NOMO-1 (cell line): ENCODE results near the gene RSPH1.

Experiments used
- DNase-seq, 2 experiments: peaks; one replicate each; lab custom pipeline; 2025; ENCODE audit not compliant: unreplicated experiment in 2 of 2; lab: John Stamatoyannopoulos, UW

Gene RSPH1

DNA sequence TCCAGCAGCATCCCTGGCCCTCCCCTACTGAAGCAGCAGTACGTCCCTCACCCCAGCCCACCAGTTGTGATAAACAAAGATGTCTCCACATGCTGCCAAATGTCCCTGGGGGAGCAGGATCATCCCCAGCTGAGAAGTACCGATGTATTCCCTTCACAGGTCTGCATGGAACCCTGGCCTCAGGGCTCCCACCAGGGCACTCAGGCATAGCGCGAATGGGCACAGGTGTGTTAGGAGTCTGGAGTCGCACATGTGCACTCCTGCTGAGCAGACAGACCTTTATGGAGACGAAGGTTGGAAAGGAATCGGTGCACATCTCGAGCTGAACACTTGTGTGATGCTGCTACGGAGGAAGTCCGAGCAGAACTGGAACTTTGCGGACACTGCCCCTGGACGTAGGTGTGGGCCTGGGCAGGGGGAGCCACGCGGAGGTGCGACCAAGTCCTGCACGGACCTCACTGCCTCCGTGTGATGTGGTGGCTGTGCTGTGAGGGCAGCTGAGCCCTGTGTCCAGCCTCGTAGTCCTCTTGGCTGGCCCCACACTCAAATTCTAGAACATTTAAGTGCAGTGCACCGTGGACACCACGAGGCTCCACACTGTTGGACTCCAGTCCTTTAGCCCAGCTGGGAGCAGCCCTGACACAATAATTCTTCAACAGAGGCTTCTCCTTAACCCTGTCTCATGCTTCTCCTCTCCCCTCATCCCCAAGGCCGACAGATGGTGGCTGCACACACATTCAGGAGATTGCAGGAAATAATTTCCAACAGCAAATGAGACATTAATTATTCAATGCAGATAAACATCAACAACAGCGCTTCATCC, 43.4 kb downstream of the RSPH1 start:
- DNase-seq: no peak

DNA sequence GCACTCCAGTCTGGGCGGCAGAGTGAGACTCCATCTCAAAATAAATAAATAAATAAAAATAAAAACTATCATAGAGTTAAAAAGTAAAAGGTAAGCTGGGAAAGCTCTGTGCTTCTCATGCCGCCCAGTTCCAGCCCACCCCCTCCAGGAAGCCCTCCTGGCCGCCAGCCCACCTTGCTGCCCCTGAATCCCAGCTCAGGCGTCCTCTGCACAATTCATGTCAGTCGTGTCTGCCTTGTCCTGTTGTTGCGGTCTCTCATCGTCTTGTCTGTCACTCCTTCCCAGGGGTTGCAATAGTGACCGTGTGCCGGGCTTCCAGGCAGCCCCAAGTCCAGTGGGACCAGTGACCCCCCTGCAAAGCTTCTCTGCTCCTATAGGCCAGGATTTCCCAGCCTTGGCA, 44.1 kb downstream of the RSPH1 start:
- no peak for DNase-seq

DNA sequence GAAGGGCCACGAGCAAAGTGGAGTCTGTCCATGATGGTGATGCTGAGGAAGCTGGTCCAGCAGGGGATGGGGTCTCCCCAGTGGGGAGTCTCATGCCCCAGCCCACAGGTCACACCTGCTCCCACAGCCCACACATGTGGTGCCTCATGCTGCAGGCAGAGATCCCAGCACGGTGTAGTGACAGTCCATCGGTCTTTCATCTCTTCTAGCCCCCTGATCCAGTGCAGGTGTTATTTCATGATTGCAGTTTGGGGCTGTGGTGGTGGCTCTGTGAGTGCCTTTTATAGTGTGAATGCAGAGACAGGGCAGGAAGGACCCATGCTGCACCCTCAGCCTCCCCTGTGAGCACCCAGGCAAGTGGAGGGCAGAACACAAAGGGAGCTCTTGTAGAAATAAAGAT, 47.3 kb downstream of the RSPH1 start:
- no peak for DNase-seq

DNA sequence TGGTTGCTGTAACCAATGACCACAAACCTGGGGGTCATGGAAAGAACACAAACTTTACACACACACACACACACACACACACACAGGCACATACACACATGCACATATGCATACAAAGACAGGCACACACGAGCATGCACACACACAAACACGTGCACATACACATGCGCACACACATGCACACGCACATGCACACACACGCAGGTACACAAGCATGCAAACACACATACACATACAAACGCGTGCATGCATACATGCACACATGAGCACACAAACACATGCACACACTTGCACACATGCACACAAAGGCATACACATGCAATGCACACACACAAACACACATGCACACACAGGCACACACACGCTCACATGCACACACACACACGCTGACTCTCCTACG, 48.3 kb downstream of the RSPH1 start:
- DNase-seq: no peak

DNA sequence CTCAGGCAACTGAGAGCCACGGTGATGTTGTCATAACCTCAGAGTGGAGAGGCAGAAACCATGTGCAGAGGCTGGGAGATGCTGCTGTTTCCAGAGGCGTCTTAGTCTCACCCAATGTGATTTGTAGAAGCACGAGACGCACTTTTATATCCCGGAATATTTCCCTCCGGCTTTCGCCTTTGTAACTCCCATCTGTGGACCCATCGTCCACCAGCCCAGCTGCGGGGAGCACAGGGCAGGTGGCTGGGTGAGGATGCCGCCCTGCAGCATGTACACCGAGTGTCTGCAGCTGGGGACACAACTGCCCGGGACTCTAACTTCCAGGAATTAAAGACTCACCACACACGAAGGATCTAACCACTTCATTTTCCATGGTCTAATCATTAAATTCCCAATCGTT, 48.8 kb downstream of the RSPH1 start:
- no peak for DNase-seq

DNA sequence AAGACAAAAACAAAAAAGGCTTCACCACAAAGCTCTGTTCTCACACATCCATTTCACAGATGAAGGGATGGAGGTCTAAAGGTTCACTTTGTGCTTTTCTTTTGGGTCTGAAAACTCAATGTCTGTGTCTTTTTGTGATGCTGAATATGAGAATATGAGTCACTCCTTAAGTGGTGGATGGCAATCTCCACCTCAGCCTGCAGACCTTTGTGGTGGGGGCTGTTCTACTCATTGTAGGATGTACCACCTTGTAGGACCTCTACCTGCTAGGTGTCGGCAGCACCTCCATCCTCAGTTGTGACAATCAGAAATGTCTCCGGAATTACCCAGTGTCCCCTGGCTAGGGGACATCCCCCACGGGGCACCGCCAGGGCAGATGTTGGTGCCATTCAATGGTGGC, 49.5 kb downstream of the RSPH1 start:
- DNase-seq: no peak

DNA sequence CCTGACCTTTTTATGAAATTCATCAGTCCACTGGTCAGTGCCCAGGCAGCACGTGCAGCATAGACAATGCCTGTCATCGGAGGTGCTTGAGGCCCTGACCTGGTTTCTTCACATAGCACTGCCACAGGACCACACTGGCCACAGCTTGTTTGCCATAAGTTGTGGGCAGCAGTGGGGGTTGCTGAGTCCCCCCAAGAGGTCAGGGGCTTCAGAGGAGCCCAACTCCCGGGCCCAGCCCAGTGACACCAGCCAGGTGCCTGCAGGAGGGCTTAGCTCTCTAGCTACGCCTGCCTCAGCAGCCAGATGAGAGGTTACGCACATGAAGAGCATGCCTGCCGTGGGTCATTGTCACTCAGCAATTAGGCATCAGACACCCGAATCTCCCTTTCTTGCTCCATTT, 50.7 kb downstream of the RSPH1 start:
- DNase-seq: no peak

DNA sequence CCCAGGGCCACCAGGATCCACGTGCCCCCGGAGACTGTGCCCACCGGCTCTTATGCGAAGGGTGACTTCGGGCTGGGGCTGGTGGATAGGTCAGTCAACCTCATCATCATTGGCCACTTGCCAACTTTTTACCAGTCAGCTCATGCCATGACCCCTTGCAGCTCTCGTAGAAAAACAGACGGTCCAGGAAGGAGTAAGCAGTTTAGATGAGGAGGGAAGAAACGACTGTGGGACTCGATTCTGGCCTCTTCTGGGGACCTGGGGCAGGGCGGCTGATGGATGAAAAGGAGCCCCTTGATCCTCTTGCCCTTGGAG, 51.3 kb downstream of the RSPH1 start:
- DNase-seq: no peak

DNA sequence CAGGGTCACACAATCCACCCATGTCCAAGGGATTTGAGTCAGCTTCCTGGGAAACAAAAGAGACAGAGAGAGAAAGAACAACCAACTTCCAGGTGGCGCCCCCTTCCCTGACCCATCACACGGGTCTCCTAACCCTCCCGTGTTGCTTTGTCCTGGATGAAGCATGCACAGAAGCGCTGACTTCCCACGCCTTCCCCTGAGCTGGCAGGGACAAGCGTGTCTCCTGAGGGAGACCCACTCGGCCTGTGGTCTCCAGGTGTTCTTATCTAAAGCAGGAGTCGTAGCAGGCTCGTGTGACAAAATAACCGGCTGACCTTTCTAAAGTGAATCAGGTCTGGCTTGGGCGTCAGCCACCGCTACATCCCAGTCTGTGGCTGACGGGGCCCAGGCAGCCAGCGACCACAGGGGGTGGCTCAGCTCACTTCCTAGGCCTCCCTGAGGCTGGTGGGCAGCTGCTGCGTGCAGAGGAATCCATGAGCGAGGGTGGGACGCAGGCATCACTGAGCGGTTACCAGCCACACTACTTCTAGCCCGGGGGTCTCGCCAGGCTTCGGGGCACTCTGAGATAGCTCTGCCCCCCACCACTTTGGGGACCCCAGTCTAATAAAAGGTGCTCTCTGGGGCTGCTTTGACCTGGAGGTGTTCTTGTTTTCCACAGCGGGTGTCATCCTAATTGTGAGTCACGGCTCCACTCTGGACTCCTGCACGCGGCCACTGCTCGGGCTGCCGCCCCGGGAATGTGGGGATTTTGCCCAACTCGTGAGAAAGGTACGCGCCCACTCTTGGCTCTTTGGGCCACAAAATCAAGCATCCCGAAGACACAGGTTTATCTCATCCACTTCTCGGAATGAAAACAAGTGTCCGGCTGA, 51.9 kb downstream of the RSPH1 start:
- DNase-seq: no peak

DNA sequence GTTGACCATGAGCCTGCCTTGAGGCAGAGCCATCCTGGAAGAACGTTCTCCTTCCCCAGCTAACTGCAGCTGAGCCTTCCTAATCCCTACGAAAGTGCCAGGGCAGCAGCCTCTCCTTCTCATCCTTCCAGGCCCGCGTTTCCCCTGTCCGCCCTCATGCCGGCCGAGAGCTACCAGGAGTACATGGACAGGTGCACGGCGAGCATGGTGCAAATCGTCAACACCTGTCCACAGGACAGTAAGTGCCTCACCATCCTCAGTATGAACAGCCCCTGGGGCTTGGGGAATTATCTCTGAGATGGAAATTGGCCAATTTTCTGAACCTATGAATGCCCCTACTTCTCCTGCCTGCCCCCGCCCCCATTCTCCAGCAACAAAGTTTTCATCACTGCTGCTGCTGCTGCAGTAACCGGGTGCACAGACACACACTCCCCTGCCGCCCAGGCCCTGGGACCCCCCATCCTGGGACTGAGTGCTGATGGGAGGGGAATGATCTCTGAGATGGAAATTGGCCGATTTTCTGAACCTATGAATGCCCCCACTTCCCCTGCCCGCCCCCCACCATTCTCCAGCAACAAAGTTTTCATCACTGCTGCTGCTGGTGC, 52.7 kb downstream of the RSPH1 start:
- DNase-seq: no peak

DNA sequence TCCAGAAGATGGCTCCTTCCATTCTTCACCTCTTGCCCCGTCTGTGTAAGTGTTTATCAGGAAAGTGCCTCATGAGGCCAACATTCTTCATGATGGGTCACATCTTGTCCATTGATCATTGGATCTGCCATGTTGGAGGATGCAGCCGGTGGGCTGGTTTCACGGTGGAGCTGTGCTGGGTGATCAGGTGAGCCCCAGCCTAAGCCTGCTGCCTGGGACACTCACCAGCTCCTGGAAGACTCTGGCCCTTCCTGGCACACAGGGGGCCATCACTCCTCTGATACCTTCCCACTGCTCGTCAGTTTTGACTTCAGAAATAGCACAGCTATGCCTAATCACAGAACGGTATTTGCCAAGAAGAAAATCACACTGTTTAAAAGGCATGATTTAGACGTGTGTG, 54.1 kb downstream of the RSPH1 start:
- no peak for DNase-seq

DNA sequence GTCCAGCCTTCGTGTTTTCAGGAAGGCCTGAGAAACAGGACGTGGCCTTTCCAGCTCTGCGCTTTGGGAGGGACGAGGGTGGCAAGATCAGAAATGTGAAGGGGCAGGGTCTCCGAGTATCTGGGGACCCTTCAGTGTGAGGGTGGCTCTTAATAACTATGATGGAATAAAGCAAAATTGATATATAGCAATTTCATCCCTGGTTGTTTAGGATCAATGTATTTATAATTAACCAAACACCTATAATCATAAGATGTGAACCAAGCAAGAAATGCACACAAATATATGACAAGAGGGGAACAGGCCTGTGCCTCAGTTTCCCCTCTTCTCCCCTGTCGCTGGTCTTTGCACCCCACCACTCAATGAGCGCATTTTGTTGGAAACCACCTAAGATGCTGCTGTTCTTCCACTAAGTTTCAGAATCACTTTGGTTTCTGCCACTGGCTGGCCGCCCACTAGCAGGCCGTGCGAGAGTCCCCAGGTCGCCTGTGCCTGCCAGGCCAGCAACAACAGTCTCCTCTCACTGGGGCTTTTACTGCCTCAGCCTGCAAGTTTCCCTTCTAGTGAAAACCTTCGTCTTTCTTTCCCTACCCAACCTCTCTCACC, 55.7 kb downstream of the RSPH1 start:
- no peak for DNase-seq

DNA sequence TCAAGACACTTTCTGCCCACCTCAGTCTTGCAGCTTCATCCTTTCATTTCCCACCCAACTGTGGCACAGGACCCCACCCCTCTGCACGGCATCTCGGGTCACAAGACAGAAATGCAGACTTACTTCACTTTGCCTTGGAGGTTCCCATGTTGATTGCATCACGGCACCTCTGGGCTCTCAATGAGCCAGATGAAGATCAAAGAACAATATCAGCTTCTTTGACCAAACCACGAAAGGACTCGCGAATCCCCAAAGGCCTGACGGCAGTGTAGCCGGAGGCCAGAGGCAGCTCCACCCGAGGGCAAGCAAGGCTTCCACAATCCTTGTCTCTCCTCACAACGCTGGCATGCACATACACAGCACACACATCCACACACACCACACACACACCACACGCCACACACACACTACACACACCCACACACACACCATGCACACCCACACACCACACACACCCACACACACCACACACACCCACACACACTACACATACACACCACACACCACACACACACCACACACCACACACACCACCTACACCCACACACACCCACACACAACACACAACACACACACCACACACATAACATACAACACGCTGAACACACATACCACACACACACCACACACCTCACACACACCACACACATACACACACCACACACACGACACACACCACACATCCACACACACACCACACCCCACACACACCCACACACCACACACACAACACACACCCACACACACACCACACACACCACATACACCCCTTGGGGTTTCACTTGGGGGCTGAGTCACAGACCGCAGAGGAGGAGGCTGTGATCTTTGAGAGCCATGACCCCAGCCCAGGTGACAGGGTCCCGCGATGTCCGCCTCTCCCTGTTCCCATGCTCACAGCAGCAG, 56.5 kb downstream of the RSPH1 start:
- DNase-seq: no peak

DNA sequence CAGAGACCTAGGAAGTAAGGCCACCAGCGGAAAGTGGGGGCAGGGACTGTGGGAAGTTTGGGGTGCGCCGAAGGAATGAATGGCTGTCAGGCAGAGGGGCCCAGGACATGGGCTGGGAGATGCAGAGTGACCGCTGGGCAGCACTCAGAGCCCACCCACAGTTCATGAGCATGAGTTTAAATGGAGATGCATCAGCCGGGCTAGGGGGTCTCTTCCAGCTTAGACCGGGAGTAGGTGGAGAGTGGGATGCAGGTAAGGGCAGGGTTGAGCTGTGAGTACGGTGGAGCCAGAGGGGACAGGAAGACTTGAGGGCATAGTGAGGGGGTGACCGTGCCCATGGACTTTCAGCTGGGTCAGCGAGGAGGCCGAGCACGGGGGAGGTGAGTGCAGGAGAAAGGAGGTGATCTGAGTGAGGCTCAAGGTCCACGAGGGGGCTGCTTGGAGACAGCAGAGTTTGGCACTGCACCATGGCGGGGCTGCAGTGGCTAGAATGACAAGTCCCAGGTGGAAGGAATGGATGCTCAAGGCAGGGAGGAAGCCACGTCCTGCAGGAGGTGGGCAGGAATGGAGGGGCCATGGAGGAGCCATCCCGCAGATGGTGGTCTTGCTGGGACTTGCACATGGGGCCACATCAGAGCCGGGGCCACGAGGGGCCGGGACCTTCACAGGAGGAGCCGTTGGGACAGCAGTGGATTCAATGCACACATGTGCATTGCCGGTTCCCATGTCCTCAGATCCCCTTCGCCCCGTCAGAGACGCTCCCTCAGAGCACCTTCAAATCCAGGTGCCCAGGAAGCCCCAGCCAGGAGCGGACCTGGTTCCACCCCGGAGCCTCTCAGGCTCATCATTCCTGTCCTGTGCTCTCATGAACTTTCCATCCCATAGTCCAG, 57.5 kb downstream of the RSPH1 start:
- no peak for DNase-seq

DNA sequence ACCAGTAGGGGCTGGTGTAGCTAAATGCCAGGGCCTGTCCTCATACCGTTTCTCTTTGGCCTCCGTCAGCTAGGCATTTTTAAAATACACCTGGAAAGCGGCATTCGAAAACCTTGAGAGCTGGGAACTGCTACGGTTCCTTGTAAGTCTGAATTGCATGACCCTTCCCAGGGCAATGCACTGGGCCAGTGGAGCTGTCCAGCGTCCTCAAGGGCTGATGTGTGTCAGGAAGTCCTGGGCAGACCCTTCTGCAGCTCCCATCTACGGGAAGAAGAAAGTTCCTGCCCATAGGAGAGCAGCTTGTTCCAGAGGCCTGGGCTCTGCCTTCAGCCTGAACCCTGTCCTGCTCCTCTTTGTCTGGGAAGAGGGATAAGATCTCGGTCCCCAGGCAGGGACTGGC, 58.2 kb downstream of the RSPH1 start:
- no peak for DNase-seq

DNA sequence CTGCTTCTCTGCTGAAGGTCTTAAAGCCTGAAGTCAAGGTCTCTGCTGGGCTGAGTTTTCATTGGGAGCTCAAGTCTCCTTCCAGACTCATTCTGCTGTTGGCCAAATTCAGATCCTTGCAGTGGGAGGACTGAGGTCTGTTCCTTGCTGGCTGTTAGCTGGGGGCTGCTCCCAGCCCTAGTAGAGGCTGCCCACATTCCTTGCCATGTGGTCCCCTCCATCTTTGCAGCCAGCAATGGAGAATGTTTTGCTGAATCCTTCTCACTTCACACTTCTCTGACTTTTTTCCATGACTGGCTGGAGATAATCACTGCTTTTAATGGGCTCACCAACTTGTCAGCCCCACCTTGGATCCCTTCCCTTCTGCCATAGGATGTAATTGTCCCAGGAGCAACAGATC, 59.1 kb downstream of the RSPH1 start:
- DNase-seq: no peak

DNA sequence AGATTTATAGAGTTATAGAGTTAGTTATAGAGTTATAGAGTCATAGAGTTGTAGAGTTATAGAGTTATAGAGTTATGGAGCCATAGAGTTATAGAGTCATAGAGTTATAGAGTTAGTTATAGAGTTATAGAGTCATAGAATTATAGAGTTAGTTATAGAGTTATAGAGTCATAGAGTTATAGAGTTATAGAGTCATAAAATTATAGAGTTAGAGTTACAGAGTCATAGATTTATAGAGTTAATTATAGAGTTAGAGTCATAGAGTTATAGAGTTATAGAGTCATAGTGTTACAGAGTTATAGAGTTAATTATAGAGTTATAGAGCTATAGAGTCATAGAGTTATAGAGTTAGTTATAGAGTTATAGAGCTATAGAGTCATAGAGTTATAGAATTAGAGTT, 60.2 kb downstream of the RSPH1 start:
- no peak for DNase-seq

DNA sequence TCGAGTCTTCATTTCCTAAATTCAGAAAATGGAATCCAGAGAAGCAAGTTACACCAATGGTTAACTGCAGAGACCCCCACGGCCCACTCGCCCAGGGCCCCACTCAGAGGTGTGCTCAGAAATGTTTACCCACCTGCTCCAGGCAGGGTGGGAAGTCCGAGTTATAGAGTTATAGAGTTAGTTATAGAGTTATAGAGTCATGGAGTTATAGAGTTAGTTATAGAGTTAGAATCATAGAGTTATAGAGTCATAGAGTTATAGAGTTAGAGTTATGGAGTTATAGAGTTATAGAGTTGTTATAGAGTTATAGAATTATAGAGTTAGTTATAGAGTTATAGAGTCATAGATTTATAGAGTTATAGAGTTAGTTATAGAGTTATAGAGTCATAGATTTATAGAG, 60.6 kb downstream of the RSPH1 start:
- no peak for DNase-seq

DNA sequence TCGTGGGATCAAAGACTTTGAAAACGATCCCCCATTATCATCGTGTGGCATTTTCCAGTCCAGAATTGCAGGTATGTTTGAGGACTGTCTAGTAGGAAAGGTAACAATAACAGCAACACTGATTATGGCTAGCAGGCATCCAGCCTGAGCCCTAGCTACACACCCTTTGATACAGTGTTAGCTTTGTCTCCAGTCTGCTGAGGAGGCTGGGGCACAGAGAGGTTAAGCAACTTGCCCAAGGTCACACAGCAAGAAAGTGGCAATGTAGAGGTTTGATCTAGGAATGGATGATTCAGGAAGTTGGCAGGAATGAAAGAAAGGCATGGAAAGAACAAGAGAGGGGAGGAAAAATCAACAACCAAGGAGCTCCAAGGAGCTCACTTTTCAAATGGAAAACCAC, 61.1 kb downstream of the RSPH1 start:
- DNase-seq: no peak
